Stimulated activated CD8-positive, alpha-beta memory T cell treated with anti-CD3 and anti-CD28 coated beads, Interleukin-4, amount 100 ng/mL, for 48 hours (primary cell): ENCODE measurements around the gene GPR39.

Experiments used
- DNase-seq: peaks from one replicate; pipeline ENCODE4 v3.0.0-alpha.2; 2020

GPR39 gene

DNA sequence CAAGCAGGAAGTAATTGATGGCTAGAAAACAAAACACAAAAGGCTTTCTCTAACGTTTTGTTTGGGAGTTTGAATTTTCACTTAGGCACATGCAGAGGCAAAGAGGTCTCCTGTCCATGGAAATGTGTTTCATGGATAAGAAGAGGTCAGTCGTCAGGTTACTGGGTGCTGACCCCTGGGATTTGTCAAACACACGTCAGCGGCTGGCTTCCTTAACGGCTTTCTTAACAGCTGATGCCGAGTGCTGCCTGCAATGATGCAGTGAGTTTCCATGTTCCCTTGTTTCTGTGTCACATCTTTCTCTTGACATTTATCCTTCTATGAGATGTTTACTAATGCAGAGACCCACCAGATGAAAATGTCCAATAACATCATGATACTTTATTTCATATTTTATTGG is 31.7 kb downstream of the GPR39 start:
- no peak for DNase-seq

DNA sequence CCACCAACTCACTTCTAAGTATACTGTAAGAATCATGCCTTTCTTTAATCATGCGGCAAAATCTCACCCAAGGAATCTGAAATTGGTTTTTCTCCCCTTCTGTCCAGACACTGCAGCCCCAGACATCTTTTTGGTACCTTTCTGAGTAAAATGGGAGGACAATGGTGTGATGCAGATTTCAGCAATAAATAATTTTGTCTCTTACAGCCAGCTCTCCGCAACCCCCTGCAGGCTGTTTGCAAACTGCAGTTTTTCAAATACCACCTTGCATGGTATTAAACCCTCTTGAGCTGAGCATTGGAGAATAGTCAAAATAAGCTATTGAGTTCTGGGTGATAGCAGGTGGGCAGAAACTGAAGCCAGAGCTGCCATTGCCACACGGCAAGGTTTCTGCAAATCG is 32.2 kb downstream of the GPR39 start:
- no peak for DNase-seq

DNA sequence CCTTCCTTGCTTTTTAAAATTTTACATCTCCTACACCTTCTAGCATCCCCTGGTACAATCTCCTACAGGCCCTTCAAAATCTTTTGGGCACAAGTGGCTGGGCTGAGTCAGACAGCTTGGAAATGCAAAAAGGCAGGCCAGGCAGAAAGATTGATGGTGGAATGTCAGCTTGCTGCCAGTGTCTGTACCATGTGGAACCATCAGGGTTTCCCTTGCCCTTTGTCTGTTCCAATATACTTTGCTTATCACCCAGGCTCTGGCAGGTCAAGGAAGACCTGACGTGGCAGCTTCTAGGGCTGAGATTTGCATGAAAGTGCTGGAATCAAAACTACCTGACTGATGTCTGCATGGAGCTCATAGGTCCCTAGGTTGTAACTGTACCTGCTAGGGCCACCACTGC is 33.3 kb downstream of the GPR39 start:
- DNase-seq: no peak

DNA sequence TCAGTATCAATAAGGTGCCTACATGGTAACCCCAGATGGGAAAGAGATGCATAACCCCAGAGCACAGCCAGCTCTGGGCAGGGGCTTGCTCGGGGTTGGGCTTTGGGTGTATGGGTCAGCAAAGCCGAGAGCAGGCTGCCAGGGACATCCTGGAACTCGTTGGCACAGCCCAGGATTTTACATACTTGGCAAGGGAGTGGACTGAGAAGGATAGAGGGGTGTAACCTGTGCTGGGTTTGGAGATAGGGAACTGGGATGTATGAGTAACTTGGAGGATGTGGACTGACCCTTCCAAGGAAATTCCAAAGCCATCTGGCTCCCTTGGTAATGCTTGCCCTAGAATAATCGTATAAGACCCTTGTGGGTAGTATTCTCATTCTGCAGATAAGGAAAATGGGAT is 44.2 kb downstream of the GPR39 start:
- DNase-seq: no peak

DNA sequence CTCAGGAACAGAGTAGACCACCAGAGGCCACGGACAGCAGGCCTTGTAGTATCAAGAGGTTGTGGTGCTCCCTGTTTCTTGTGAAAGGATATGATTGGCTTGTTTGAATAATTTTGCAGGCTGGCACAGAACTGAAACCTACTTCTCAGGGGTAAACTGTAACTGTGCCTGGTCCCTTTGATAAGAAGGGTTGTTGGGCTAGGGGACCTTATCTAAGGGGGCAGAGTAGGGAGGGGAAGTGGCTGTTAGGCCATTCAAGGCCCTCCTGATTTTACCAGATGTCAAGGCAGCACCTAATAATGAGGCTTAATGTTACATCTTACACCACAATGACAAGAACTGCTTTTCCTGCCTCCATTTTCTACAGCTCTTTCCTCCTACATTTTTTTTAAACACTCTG is 45.6 kb downstream of the GPR39 start:
- no peak for DNase-seq

DNA sequence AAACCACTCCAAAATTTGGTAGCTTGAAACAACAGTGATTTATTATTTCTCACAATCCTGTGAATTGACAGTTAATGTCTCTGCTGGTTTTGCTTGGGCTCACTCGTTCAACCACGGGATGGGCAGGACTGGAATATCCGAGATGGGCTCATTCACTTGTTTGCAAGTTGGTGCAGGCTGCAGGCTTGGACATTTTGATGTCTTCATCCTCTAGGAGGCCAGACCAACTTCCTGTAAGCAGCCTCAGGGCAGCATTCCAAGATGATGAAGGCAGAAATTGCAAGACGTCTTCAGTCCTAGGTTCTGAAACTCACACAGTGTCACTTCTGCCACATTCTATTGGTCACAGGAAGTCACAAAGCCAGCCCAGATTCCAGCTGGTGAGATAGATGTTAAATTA is 47.1 kb downstream of the GPR39 start:
- DNase-seq: no peak

DNA sequence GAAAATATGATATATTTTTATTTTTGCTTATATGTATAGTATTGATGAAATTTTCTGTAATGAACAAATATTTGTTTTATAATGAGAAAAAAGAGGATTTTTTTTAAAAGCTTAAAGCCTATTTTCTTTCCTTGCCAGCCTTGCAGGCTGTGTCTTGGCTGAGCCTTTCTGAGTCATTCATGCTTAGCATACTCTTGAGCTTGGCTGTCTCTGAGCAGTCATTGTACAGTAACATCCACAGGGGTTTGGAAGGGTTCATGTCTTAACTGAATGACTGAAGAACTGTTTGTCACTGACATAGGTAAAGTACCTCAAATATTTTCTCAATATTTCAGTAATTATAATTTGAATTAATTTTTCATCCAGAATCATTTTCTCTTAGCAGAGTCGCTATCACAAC is 49.3 kb downstream of the GPR39 start:
- DNase-seq: no peak

DNA sequence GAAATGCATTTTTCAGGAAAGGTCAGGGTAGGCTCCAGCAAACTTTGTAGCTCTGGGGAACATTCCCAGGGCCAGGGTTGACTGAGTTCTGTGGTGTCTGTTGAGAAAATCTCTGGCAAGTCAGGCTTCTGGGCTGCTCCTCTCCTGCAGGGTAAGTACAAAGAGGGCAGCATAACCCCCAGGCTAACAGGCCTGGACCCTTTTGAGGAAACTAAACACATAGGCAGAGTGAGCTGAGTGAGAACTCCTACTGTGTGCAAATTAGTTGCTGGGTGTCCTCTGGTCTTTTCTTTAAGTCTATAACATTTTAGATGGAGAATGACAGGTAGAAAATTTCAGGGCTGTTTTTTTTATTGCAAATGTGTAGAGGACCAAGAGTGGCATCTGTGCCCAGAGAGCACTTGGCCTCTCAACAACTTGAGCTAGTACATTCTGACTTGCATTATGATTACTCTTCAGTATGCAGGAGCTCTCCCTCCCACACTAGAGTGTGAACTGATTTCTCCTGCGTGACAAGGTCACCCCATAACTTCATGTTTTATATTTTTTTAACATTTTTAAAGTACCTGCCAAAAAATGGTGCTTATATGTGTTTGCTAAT is 49.9 kb downstream of the GPR39 start:
- no peak for DNase-seq

DNA sequence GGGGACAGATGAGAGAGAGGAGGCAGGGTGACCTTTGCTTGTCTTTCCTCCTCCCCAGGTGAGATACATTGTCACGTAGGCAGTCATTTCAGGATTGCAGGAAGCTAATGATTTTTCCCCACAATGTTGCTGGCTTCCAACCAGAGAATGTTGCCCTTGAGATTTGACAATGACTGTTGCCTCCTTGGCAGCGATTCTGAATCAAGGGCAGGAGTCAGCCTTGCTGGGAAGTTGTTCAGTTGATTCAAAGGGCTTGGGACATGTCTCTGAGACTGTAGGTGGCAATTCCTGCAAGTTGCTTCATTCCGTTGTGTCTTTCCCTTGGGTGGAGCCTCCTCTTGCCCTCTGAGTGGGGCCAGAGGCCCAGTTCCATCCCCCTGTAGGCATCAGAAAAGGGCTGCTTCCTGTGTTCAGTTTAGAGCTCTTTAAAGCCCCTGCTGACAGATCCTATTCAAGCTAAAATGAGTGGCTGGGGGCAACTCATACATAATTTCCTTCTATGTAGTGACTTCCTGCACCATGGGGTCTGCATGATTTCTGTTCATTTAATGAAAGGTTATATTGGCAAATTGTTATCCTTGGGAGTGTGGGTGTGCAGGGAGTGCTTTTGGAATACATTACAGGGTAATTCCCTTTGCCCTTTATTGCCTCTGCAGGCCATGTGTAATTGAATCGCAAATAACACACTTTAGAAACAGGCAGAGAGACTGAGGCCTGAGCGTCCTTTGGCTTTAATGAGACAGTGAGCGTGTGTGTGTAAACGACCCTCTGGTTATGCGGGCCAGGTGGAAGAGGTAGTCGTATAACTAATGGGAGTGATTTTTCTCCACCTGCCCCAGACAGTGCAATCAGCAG is 52.4 kb downstream of the GPR39 start:
- no peak for DNase-seq

DNA sequence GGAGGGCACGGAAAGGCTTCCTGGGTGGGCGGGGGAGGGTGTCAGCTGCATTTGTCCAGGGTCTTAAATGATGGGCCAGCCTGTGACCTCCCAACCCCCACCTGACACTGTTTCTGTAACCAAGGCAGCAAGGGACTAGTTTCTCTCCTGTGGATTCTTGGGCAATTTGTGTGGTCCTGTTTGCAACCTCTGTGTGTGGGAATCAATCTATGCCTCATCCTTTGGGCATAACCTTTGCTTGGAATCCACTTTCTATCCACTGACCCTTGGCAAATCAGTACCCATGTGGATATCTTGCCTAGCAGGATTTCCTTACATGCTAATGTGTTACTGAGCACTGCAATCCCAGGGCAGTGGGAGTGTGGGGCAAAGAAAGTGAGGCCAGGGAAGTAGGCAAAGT is 54.1 kb downstream of the GPR39 start:
- DNase-seq: no peak

- no peak for DNase-seq
Observed at GRCh38 chr2:132473174-132473883, 56.7 kb downstream of the GPR39 start.

GRCh38 chr2:132475615-132476014 is 59.0 kb downstream of the GPR39 start:
- no peak for DNase-seq

DNA sequence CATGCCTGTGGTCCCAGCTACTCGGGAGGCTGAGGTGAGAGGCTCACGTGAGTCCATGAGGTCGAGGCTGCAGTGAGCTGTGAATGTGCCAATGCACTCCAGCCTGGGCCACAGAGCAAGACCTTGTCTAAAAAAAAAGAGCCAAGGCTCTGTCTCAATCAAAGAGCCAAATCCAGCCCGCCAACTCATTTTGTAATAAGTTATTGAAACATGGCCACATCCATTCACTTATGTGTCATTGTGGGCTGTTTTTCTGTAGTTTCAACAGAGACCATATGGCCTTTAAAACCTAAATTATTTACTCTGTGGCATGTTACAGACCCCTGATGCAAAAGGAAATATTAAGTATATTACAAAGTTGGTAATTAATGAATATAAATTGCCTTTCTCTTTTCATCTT is 60.8 kb downstream of the GPR39 start:
- DNase-seq: no peak

GRCh38 chr2:132477962-132478361 is 61.4 kb downstream of the GPR39 start:
- no peak for DNase-seq

DNA sequence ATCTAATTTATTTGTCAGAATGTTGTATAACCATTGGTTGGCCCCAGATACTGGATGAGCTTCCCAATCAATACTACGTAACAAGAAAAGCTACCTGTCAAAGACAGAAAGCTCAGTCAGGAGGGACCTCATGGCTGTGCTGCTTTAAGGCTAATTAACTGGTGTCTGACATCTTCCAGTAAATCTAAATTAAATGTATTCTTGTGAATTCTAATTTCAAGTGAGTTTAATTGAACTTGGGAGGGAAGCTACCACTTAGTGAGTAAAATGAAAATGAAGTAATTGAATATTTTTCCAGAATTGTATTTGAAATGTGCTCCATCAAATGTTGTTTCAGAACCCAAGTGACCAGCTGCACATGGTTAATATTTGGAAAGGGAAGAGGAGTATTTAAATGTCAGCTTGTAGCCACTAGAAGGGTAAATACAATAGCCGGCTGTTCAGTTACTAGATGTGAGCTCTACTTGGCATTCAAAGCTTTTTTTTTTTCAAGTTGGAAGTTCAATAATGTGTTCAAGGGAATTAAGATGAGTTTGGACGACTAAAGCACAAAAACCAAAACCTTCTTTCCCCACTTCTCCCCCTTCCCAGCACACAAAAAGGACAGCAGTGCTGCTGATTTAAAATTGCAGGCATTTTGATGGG is 62.0 kb downstream of the GPR39 start:
- DNase-seq: no peak

GRCh38 chr2:132479155-132479554 is 62.5 kb downstream of the GPR39 start:
- no peak for DNase-seq

DNA sequence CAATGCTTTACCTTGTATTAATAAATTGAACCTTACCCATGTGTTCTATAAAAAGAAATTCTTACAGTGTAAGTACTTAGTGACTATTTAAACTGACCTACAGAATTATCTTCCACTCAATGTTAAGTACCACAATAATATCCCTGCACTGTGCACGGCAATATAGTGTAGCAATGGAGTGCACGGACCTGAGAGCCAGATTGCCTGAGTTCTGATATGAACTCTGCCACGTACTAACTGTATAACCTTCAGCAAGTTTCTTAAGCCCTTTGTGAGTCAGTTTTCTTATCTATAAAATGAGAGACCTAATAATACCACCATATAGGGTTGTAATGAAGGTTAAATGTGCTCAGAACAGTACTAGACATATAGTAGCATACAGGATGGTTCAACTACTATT is 66.2 kb downstream of the GPR39 start:
- no peak for DNase-seq

DNA sequence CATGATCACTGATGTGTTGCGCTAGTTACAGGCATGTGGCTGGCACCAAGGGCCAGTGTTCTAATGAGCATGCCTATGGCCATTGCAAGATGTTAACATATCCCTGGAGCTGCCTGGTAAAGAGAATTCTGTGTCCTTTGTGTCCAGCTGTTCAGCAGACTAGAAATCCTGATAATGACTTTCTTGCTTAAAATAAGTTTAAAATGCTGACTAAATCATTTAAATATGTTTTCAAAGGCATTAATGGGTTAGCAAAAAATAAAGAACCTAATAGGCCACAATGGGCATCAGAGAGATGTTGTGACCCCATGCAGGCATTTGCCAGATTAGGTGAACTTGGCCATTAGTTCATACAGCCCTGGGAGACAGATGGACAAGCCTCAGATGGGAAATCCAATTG is 67.5 kb downstream of the GPR39 start:
- DNase-seq: no peak

DNA sequence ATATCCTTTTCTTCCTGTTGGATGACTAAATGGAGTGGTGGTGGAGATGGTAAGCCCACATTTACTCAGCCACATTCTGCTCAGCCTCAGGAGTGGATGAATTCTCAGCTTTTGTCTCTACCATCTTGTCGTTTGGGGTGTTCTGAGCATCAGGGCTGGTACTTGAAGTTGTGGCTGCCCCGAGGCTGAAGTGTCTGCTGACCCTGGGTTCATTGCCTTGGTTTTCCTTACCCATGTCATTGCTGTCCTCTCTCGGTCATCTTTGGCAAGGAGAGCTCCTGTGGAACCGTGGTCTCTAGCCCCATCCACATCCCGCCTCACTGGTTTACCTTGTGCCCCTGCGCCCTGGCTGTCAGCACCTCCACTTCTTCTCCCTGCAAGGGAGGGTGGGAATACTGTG is 71.9 kb downstream of the GPR39 start:
- DNase-seq: no peak

GRCh38 chr2:132489150-132489549 is 72.5 kb downstream of the GPR39 start:
- no peak for DNase-seq

DNA sequence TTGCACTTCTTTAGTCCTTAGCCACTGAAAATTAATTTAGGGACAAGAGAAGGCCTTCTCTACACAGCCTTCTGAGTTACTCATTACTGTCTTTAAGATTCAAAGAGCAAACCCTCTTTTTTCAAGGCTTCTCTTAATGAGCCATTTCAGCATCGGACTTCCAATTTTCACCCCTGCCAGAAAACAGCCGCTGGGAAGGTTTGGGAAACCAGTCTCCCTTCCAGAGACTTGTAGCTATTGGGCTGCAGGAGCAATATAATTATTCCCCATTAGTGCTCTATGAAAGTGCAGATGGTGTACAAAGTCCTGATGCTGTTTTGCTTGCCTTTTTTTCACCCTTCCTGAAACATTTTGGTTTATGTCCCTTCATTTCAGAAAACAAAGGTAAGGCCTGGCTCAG is 79.3 kb downstream of the GPR39 start:
- DNase-seq: no peak

DNA sequence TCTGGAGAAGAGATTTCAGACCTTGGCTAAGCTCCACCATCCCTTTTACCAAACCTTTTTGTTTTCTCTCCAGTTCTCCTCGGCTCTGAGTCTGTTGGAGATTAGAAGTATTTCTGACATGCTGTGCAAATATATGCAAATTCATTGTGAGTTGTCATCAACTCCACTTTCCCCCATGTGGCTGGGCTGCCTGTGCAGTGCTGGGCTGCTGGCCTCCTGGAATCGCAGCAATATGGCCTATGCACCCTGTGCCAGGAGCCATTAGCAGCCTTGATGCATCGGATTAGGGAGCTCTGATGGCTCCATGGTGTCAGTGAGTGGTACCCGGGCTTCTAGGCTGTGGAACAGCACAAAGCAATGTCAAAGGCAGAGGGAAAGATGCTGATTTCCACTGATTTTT is 80.0 kb downstream of the GPR39 start:
- no peak for DNase-seq

DNA sequence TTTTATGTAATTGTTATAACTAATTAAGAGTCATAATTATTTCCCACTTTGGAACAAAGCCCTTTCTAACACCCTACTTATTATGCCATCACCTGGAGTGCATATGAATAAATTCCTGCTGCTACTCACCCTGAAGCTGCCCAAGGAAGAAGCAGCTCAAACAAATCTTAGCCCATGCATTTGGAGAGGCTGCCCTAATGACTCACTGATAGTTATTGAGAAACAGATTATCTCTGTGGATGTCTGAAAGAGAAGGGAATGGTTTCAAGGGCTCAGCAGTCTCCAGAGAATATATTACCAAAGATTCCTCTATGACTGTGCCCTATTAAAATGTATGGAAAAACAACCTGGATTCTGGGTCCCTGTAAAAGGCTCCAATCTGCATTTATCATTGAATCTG is 81.0 kb downstream of the GPR39 start:
- DNase-seq: no peak

- DNase-seq: no peak
Observed at GRCh38 chr2:132503701-132504100, 87.1 kb downstream of the GPR39 start.
